ENCODE results near the gene ABCB11. TPM values are rescaled to one million over a fixed set of nuclear protein-coding genes. Genes with fewer than 3 reads are reported as not detected.

ABCB11 gene
- 100 to 1,000 TPM in 2 of 6 experiments, 10 to 100 TPM in 4; 21.3 to 128 (median 54.8) TPM for total RNA-seq
- long read RNA-seq, partial matches to known transcripts: 1 of 9 reads
- long read RNA-seq, other reads (novel, unspliced or antisense): 8 of 9 reads

DNA sequence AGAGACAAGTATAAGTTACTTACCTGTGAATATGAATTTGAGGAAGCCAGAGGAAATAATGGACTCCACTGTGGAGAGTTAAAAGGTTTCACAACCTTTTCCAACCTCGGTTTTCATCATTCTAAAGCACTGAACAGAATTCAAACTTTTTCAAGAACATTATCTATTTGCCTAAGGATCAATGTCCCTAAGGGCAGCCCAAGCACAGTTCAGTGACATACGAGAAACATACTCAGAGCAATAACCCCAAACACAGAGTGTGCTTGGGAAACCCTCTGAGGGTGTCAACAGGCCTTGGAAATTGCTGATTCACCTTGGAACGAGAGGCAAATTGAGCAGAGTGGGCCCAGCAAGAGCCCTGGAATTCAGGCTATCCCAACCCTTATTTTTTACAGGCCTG, at the start of gene ABCB11:
Gene ABCB11, minus strand, starts transcription at position 123 of the 400 bp plus-strand sequence. CDS start 13,199 bp downstream, outside the sequence.
- H3K27me3 ChIP-seq: no peaks in the 10 kb centered on the region
- ATAC-seq (peak; percentile 76 to 92 (median 82)), DNase-seq (peak in 1 of 3 donors; percentile 75)
- 12% methylated on average over 3 of the region's 3 CpGs for WGBS (ENCODE audit: insufficient coverage, low coverage, low lambda C conversion rate, missing lambda C conversion rate)
- intact Hi-C loops (cut with DNase I): no loop called here
- peak within 1 kb of the TSS; percentile 11 to 96 (median 84) for H3K27ac ChIP-seq
- H3K9me3 ChIP-seq: no peaks in the 10 kb centered on the region
- no peaks in the 10 kb centered on the region for H3K36me3 ChIP-seq
- TF ChIP-seq, protein P1, sequence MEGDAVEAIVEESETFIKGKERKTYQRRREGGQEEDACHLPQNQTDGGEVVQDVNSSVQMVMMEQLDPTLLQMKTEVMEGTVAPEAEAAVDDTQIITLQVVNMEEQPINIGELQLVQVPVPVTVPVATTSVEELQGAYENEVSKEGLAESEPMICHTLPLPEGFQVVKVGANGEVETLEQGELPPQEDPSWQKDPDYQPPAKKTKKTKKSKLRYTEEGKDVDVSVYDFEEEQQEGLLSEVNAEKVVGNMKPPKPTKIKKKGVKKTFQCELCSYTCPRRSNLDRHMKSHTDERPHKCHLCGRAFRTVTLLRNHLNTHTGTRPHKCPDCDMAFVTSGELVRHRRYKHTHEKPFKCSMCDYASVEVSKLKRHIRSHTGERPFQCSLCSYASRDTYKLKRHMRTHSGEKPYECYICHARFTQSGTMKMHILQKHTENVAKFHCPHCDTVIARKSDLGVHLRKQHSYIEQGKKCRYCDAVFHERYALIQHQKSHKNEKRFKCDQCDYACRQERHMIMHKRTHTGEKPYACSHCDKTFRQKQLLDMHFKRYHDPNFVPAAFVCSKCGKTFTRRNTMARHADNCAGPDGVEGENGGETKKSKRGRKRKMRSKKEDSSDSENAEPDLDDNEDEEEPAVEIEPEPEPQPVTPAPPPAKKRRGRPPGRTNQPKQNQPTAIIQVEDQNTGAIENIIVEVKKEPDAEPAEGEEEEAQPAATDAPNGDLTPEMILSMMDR (IDR thresholded peaks at IDR 0.05): no peak
- TF ChIP-seq POLR2A (IDR thresholded peaks at IDR 0.05): peak; percentile 59
- peaks cover 0 to 49% (median 3%) of the 10 kb centered on the region in 4 donors for H3K4me1 ChIP-seq
- peak within 1 kb of the TSS; percentile 26 to 65 (median 61) for H3K4me3 ChIP-seq

- no peak overlapping the region for H3K27ac ChIP-seq
- 52% methylated on average over 2 of the region's 2 CpGs for WGBS (ENCODE audit: insufficient coverage, low coverage, low lambda C conversion rate, missing lambda C conversion rate)
- no peaks in the 10 kb centered on the region for H3K4me1 ChIP-seq
- no peak overlapping the region for H3K4me3 ChIP-seq
- no peaks in the 10 kb centered on the region for H3K9me3 ChIP-seq
- no peaks in the 10 kb centered on the region for H3K36me3 ChIP-seq
- no peak for DNase-seq
- TF ChIP-seq, protein P1 (IDR thresholded peaks at IDR 0.05): no peak
- TF ChIP-seq POLR2A (IDR thresholded peaks at IDR 0.05): no peak
- no peaks in the 10 kb centered on the region for H3K27me3 ChIP-seq
- ATAC-seq: peak in 3 of 4 donors; percentile 22 to 54 (median 53)
- intact Hi-C loops (cut with DNase I): no loop called here
Observed at GRCh38 chr2:169080250-169081069, 49.3 kb upstream of the ABCB11 start.

- intact Hi-C loops (cut with DNase I): no loop called here
- H3K27ac ChIP-seq: no peak overlapping the region
- H3K4me3 ChIP-seq: no peak overlapping the region
- TF ChIP-seq, protein P1 (IDR thresholded peaks at IDR 0.05): no peak
- TF ChIP-seq POLR2A (IDR thresholded peaks at IDR 0.05): no peak
- no peaks in the 10 kb centered on the region for H3K27me3 ChIP-seq
- ATAC-seq: no peak
- H3K36me3 ChIP-seq: no peaks in the 10 kb centered on the region
- DNase-seq: no peak
- no peaks in the 10 kb centered on the region for H3K9me3 ChIP-seq
- peaks cover 0 to 23% (median 9%) of the 10 kb centered on the region in 4 donors for H3K4me1 ChIP-seq
- 6% methylated on average over 2 of the region's 2 CpGs for WGBS (ENCODE audit: insufficient coverage, low coverage, low lambda C conversion rate, missing lambda C conversion rate)
Observed at GRCh38 chr2:169077674-169078240, 46.6 kb upstream of the ABCB11 start.

- no peaks in the 10 kb centered on the region for H3K36me3 ChIP-seq
- intact Hi-C loops (cut with DNase I): no loop called here
Observed at GRCh38 chr2:169073963-169074751, 43.0 kb upstream of the ABCB11 start.

More at GRCh38 chr2:169073963-169074751, 43.0 kb upstream of the ABCB11 start:
- H3K27me3 ChIP-seq: no peaks in the 10 kb centered on the region
- DNase-seq: peak; percentile 36 to 67 (median 61)
- H3K4me1 ChIP-seq: peaks cover 0 to 36% (median 9%) of the 10 kb centered on the region in 4 donors
- no peak for TF ChIP-seq POLR2A (IDR thresholded peaks at IDR 0.05)
- TF ChIP-seq, protein P1 (IDR thresholded peaks at IDR 0.05): no peak
- no peaks in the 10 kb centered on the region for H3K9me3 ChIP-seq
- peak overlapping the region in 2 of 3 donors; percentile 18 to 28 for H3K4me3 ChIP-seq
- H3K27ac ChIP-seq: peak overlapping the region; percentile 67 to 94 (median 83)
- WGBS (ENCODE audit: insufficient coverage, low coverage, low lambda C conversion rate, missing lambda C conversion rate): 30% methylated on average over 9 of the region's 9 CpGs
- peak; percentile 68 to 79 (median 77) for ATAC-seq
